SK-N-SH (cell line): ENCODE data around the gene ODAD3. TPM values are rescaled to one million over a fixed set of nuclear protein-coding genes. Genes with fewer than 3 reads are reported as not detected.

ENCODE experiments used
- CTCF ChIA-PET: fragments of 300-600, 350-600 bp; formaldehyde crosslinking; extraction: SDS; loops from one replicate; lab custom pipeline; 2021; lab: Yijun Ruan, JAX
- POLR2A ChIA-PET: fragments of 350-600 bp; sonication (Branson Sonifier 250); formaldehyde crosslinking; extraction: SDS; loops from one replicate; lab custom pipeline; 2020; ENCODE audit warnings: antibody characterized with exemption, inconsistent platforms; lab: Yijun Ruan, JAX
- DNase-seq: peaks from one replicate; pipeline ENCODE4 v3.0.0; 2012
- H2AFZ ChIP-seq: fragments of 200-600 bp; sonication (generic); 2 replicates; pipeline ENCODE4 v1.8.1; 2016; ENCODE audit warnings: antibody characterized with exemption, mild to moderate bottlenecking, low read depth
- H3F3A ChIP-seq: fragments of 200-600 bp; sonication (generic); replicated peaks from 2 replicates; pipeline ENCODE3; 2016; ENCODE audit warnings: antibody characterized with exemption, mild to moderate bottlenecking; ENCODE audit not compliant: insufficient read depth
- H3K27ac ChIP-seq, 2 experiments: fragments of 200-500 bp in 1 of 2; fragments of 200-600 bp in 1 of 2; sonication (Bioruptor generic) in 1 of 2; sonication (generic), shearing (Covaris generic) in 1 of 2; 2 replicates each; pipeline versions ENCODE4 v1.5.1 to v1.6.1; 2014 to 2016; ENCODE audit warnings: low read depth in 2 of 2, inconsistent platforms in 1 of 2, low read length in 1 of 2, mild to moderate bottlenecking in 1 of 2, mixed read lengths in 1 of 2
- H3K27me3 ChIP-seq: fragments of 200-600 bp; sonication (generic), shearing (Covaris generic); 2 replicates; pipeline ENCODE4 v1.6.1; 2016; ENCODE audit warnings: mixed run types; ENCODE audit not compliant: insufficient read depth
- H3K36me3 ChIP-seq, 2 experiments: fragments of 200-500 bp in 1 of 2; fragments of 200-600 bp in 1 of 2; sonication (Bioruptor generic) in 1 of 2; sonication (generic) in 1 of 2; replicated peaks in 1 of 2; 2 replicates each; pipeline versions ENCODE3 to v1.5.1; 2014 to 2016; ENCODE audit warnings: low read length in 1 of 2, mild to moderate bottlenecking in 1 of 2; ENCODE audit not compliant: insufficient read depth in 2 of 2, control insufficient read depth in 1 of 2
- H3K4me1 ChIP-seq, 2 experiments: fragments of 200-500 bp in 1 of 2; fragments of 200-600 bp in 1 of 2; sonication (Bioruptor generic) in 1 of 2; sonication (generic), shearing (Covaris generic) in 1 of 2; 2 replicates each; pipeline versions ENCODE4 v1.5.1 to v1.6.1; 2014 to 2016; ENCODE audit warnings: low read depth in 1 of 2, low read length in 1 of 2, mixed run types in 1 of 2; ENCODE audit not compliant: insufficient read depth in 2 of 2, control insufficient read depth in 1 of 2
- H3K4me2 ChIP-seq: fragments of 200-600 bp; sonication (generic), shearing (Covaris generic); 2 replicates; pipeline ENCODE4 v1.6.1; 2017; ENCODE audit warnings: mixed run types
- H3K4me3 ChIP-seq, 2 experiments: fragments of 200-500 bp in 1 of 2; fragments of 200-600 bp in 1 of 2; sonication (Bioruptor generic) in 1 of 2; sonication (generic), shearing (Covaris generic) in 1 of 2; 2 replicates each; pipeline versions ENCODE4 v1.5.1 to v1.8.1; 2014 to 2016; ENCODE audit warnings: low read depth in 2 of 2, inconsistent platforms in 1 of 2, low read length in 1 of 2, mild to moderate bottlenecking in 1 of 2, mixed read lengths in 1 of 2, moderate library complexity in 1 of 2
- H3K79me2 ChIP-seq: fragments of 200-600 bp; sonication (generic); 2 replicates; pipeline ENCODE4 v1.8.1; 2017; ENCODE audit warnings: mild to moderate bottlenecking; ENCODE audit not compliant: insufficient read depth
- H3K9ac ChIP-seq: fragments of 200-600 bp; sonication (generic); 2 replicates; pipeline ENCODE4 v1.6.1; 2017; ENCODE audit warnings: mixed run types
- H3K9me2 ChIP-seq: fragments of 200-600 bp; sonication (generic); 2 replicates; pipeline ENCODE4 v1.6.1; 2017; ENCODE audit warnings: mixed run types
- H3K9me3 ChIP-seq: fragments of 200-600 bp; sonication (generic); 2 replicates; pipeline ENCODE4 v1.6.1; 2017; ENCODE audit warnings: mixed run types, mild to moderate bottlenecking, moderate library complexity
- H4K20me1 ChIP-seq: fragments of 200-600 bp; sonication (generic); 2 replicates; pipeline ENCODE4 v1.6.1; 2017; ENCODE audit warnings: mild to moderate bottlenecking, mixed run types; ENCODE audit not compliant: insufficient read depth
- ELF1 ChIP-seq: IDR thresholded peaks from 2 replicates; pipeline ENCODE4 v1.4.0; 2012
- EP300 ChIP-seq, 2 experiments: IDR thresholded peaks; 2 replicates each; pipeline versions ENCODE4 v1.4.0 to v1.6.1; 2012; ENCODE audit warnings: borderline replicate concordance in 1 of 2, low read depth in 1 of 2, low read length in 1 of 2
- FOSL2 ChIP-seq: IDR thresholded peaks from 2 replicates; pipeline ENCODE4 v1.4.0; 2012; ENCODE audit warnings: low read depth, mild to moderate bottlenecking, moderate library complexity, borderline replicate concordance
- FOXJ3 ChIP-seq: sonication (generic); formaldehyde crosslinking; IDR thresholded peaks from 2 replicates; pipeline ENCODE4 v1.5.1; 2020; ENCODE audit warnings: mild to moderate bottlenecking, missing genetic modification reagents
- GATA2 ChIP-seq: sonication (generic); formaldehyde crosslinking; IDR thresholded peaks from 2 replicates; pipeline ENCODE4 v1.5.0; 2020; ENCODE audit warnings: mild to moderate bottlenecking, missing genetic modification reagents
- JUND ChIP-seq: IDR thresholded peaks from 2 replicates; pipeline ENCODE4 v1.4.0; 2012
- MEF2A ChIP-seq: IDR thresholded peaks from 2 replicates; pipeline ENCODE4 v1.4.0; 2012; ENCODE audit warnings: low read depth, borderline replicate concordance
- NFIC ChIP-seq: IDR thresholded peaks from 2 replicates; pipeline ENCODE4 v1.4.0; 2012; ENCODE audit warnings: borderline replicate concordance
- POLR2AphosphoS5 ChIP-seq: IDR thresholded peaks from 2 replicates; pipeline ENCODE4 v1.6.1; 2012; ENCODE audit warnings: low read depth, low read length
- RXRA ChIP-seq: IDR thresholded peaks from 2 replicates; pipeline ENCODE4 v1.4.0; 2012; ENCODE audit warnings: low read depth, mild to moderate bottlenecking, borderline replicate concordance
- SMC3 ChIP-seq: IDR thresholded peaks from 2 replicates; pipeline ENCODE4 v1.6.1; 2012; ENCODE audit warnings: low read depth, low read length, improper control_type of control experiment
- TAF1 ChIP-seq: IDR thresholded peaks from 2 replicates; pipeline ENCODE4 v1.6.1; 2012; ENCODE audit warnings: low read depth, mild to moderate bottlenecking, low read length, moderate library complexity, borderline replicate concordance
- YY1 ChIP-seq: IDR thresholded peaks from 2 replicates; pipeline ENCODE4 v1.4.0; 2012; ENCODE audit warnings: low read depth, mild to moderate bottlenecking
- WGBS: methylation state at CpG from one replicate; pipeline ENCODE4 v1.1.6; 2017; ENCODE audit warnings: low lambda C conversion rate; 5-methylcytosine and 5-hydroxymethylcytosine counted together
- polyA plus RNA-seq, 3 experiments: library from polyadenylated mRNA; depleted of rRNA; stranded (reverse); fragments of >200 nt; gene quantifications; 2 replicates each; pipeline ENCODE4 v1.2.3, GENCODE V29; 2012
- TF ChIP-seq, protein P1 (sequence below): IDR thresholded peaks from 2 replicates; pipeline ENCODE4 v1.4.0; 2012; ENCODE audit warnings: low read depth, borderline replicate concordance
- TF ChIP-seq, protein P2 (sequence below): fragments of 150-350 bp; IDR thresholded peaks from 2 replicates; pipeline ENCODE4 v1.6.1; 2016; ENCODE audit warnings: mild to moderate bottlenecking, low read depth, low read length
- TF ChIP-seq, protein P3 (sequence below): IDR thresholded peaks from 2 replicates; pipeline ENCODE4; 2012
- TF ChIP-seq, protein P4 (sequence below): fragments of 200-600 bp; sonication (generic); IDR thresholded peaks from 2 replicates; pipeline ENCODE4 v1.6.1; 2017; ENCODE audit warnings: antibody characterized with exemption, mild to moderate bottlenecking, moderate library complexity
- TF ChIP-seq, protein P5 (sequence below): IDR thresholded peaks from 2 replicates; pipeline ENCODE4 v1.6.1; 2012; ENCODE audit warnings: mild to moderate bottlenecking, low read depth, low read length, moderate library complexity
- TF ChIP-seq, protein P6 (sequence below): fragments of 150-350 bp; IDR thresholded peaks from 2 replicates; pipeline ENCODE4 v1.6.1; 2017; ENCODE audit warnings: antibody characterized with exemption, low read length, low read depth, borderline replicate concordance
- TF ChIP-seq, protein P7 (sequence below): IDR thresholded peaks from 2 replicates; pipeline ENCODE4 v1.4.0; 2012; ENCODE audit warnings: low read depth, borderline replicate concordance

The ODAD3 gene
- polyA plus RNA-seq, 1 of the 3 experiments (the other 2 are of a cell fraction) = 4.2 TPM

DNA sequence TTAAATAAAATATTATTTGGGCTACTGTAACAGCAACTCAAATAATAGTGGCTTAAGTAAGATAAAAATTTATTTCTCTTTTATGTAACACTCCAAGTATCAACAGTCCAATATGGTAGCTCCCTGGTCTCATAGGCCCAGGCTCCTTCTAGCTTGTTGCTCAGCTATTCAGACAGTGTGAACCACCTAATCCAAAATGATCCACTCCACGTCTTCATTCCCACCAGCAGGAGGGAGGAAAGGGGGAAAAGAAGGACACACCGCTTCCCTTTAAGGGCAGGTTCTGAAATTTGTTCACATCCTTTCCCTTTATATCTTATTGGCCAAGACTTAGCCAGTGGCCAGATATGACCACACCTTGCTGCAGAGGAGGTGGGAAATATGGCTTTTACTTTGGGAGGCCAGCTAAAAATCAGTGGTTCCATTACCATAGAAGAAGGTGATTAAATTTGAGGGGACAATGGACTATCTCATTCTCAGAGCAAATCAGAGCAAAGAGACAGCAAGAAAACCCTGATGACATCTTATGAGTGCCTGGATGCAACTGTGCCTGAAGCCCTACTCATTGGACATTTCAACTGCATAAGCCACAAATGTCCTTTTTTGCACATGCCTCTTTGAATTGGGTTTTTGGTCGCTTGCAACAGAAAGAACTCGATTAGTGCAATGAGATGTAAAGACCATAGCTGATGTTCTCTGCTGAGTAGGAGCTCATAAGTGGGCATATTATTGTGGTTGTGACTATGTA, 43.8 kb downstream of the ODAD3 start:
- H3K9ac ChIP-seq = no peak overlapping the region
- H3K9me2 ChIP-seq = no peaks in the 10 kb centered on the region
- TF ChIP-seq FOSL2 (no peak), YY1 (no peak), JUND (no peak), GATA2 (CRISPR knock-in tag) (no peak), POLR2AphosphoS5 (no peak), NFIC (no peak), TAF1 (no peak), SMC3 (no peak), FOXJ3 (CRISPR knock-in tag) (no peak), RXRA (no peak), EP300 (IDR thresholded peaks at IDR 0.05; ENCODE audit: borderline replicate concordance in 1 of 2, low read depth in 1 of 2, low read length in 1 of 2) (no peak), MEF2A (no peak), ELF1 (no peak)
- TF ChIP-seq, protein P1, sequence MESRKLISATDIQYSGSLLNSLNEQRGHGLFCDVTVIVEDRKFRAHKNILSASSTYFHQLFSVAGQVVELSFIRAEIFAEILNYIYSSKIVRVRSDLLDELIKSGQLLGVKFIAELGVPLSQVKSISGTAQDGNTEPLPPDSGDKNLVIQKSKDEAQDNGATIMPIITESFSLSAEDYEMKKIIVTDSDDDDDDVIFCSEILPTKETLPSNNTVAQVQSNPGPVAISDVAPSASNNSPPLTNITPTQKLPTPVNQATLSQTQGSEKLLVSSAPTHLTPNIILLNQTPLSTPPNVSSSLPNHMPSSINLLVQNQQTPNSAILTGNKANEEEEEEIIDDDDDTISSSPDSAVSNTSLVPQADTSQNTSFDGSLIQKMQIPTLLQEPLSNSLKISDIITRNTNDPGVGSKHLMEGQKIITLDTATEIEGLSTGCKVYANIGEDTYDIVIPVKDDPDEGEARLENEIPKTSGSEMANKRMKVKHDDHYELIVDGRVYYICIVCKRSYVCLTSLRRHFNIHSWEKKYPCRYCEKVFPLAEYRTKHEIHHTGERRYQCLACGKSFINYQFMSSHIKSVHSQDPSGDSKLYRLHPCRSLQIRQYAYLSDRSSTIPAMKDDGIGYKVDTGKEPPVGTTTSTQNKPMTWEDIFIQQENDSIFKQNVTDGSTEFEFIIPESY = no peak
- TF ChIP-seq, protein P2, sequence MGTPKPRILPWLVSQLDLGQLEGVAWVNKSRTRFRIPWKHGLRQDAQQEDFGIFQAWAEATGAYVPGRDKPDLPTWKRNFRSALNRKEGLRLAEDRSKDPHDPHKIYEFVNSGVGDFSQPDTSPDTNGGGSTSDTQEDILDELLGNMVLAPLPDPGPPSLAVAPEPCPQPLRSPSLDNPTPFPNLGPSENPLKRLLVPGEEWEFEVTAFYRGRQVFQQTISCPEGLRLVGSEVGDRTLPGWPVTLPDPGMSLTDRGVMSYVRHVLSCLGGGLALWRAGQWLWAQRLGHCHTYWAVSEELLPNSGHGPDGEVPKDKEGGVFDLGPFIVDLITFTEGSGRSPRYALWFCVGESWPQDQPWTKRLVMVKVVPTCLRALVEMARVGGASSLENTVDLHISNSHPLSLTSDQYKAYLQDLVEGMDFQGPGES = no peak
- TF ChIP-seq, protein P3, sequence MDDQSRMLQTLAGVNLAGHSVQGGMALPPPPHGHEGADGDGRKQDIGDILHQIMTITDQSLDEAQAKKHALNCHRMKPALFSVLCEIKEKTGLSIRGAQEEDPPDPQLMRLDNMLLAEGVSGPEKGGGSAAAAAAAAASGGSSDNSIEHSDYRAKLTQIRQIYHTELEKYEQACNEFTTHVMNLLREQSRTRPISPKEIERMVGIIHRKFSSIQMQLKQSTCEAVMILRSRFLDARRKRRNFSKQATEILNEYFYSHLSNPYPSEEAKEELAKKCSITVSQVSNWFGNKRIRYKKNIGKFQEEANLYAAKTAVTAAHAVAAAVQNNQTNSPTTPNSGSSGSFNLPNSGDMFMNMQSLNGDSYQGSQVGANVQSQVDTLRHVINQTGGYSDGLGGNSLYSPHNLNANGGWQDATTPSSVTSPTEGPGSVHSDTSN = no peak
- TF ChIP-seq, protein P4, sequence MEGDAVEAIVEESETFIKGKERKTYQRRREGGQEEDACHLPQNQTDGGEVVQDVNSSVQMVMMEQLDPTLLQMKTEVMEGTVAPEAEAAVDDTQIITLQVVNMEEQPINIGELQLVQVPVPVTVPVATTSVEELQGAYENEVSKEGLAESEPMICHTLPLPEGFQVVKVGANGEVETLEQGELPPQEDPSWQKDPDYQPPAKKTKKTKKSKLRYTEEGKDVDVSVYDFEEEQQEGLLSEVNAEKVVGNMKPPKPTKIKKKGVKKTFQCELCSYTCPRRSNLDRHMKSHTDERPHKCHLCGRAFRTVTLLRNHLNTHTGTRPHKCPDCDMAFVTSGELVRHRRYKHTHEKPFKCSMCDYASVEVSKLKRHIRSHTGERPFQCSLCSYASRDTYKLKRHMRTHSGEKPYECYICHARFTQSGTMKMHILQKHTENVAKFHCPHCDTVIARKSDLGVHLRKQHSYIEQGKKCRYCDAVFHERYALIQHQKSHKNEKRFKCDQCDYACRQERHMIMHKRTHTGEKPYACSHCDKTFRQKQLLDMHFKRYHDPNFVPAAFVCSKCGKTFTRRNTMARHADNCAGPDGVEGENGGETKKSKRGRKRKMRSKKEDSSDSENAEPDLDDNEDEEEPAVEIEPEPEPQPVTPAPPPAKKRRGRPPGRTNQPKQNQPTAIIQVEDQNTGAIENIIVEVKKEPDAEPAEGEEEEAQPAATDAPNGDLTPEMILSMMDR = no peak
- TF ChIP-seq, protein P5, sequence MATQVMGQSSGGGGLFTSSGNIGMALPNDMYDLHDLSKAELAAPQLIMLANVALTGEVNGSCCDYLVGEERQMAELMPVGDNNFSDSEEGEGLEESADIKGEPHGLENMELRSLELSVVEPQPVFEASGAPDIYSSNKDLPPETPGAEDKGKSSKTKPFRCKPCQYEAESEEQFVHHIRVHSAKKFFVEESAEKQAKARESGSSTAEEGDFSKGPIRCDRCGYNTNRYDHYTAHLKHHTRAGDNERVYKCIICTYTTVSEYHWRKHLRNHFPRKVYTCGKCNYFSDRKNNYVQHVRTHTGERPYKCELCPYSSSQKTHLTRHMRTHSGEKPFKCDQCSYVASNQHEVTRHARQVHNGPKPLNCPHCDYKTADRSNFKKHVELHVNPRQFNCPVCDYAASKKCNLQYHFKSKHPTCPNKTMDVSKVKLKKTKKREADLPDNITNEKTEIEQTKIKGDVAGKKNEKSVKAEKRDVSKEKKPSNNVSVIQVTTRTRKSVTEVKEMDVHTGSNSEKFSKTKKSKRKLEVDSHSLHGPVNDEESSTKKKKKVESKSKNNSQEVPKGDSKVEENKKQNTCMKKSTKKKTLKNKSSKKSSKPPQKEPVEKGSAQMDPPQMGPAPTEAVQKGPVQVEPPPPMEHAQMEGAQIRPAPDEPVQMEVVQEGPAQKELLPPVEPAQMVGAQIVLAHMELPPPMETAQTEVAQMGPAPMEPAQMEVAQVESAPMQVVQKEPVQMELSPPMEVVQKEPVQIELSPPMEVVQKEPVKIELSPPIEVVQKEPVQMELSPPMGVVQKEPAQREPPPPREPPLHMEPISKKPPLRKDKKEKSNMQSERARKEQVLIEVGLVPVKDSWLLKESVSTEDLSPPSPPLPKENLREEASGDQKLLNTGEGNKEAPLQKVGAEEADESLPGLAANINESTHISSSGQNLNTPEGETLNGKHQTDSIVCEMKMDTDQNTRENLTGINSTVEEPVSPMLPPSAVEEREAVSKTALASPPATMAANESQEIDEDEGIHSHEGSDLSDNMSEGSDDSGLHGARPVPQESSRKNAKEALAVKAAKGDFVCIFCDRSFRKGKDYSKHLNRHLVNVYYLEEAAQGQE = no peak
- TF ChIP-seq, protein P6, sequence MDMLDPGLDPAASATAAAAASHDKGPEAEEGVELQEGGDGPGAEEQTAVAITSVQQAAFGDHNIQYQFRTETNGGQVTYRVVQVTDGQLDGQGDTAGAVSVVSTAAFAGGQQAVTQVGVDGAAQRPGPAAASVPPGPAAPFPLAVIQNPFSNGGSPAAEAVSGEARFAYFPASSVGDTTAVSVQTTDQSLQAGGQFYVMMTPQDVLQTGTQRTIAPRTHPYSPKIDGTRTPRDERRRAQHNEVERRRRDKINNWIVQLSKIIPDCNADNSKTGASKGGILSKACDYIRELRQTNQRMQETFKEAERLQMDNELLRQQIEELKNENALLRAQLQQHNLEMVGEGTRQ = no peak
- TF ChIP-seq, protein P7, sequence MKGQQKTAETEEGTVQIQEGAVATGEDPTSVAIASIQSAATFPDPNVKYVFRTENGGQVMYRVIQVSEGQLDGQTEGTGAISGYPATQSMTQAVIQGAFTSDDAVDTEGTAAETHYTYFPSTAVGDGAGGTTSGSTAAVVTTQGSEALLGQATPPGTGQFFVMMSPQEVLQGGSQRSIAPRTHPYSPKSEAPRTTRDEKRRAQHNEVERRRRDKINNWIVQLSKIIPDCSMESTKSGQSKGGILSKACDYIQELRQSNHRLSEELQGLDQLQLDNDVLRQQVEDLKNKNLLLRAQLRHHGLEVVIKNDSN = no peak
- peaks cover 3% of the 10 kb centered on the region for H3F3A ChIP-seq
- H3K36me3 ChIP-seq = no peaks in the 10 kb centered on the region
- H3K27ac ChIP-seq = no peak overlapping the region
- H4K20me1 ChIP-seq = no peaks in the 10 kb centered on the region
- no peak overlapping the region for H3K4me2 ChIP-seq
- ChIA-PET POLR2A (interaction anchor here (1.2 kb wide), 1 partner anchor 8 kb away, joined by 3 read pairs; no protein-coding TSS in a partner anchor), CTCF (interaction anchor here (1.0 to 1.7 kb wide), 4 partner anchors 10 to 97 kb away, joined by 3 to 8 read pairs (median 4); partner anchors contain the start of genes ODAD3 and PRKCSH)
- WGBS = 64% methylated on average over 4 of the region's 4 CpGs
- H3K79me2 ChIP-seq = no peaks in the 10 kb centered on the region
- no peaks in the 10 kb centered on the region for H3K4me1 ChIP-seq
- no peak overlapping the region for H3K4me3 ChIP-seq
- DNase-seq = no peak
- no peaks in the 10 kb centered on the region for H3K27me3 ChIP-seq
- H2AFZ ChIP-seq = no peak overlapping the region
- no peaks in the 10 kb centered on the region for H3K9me3 ChIP-seq
